KMS-11 (cell line): ENCODE data around the gene COL16A1.

ENCODE experiments used
- H2AFZ ChIP-seq: fragments of 200-600 bp; sonication (generic); 2 replicates; pipeline ENCODE4 v1.6.1; 2016; ENCODE audit warnings: antibody characterized with exemption, mixed run types, low read depth
- H3K27ac ChIP-seq: fragments of 200-600 bp; sonication (generic); 2 replicates; pipeline ENCODE4 v1.6.1; 2016; ENCODE audit warnings: mild to moderate bottlenecking, mixed run types
- H3K27me3 ChIP-seq: fragments of 200-600 bp; sonication (generic); 2 replicates; pipeline ENCODE4 v1.6.1; 2017; ENCODE audit warnings: mild to moderate bottlenecking, low read depth, mixed run types, moderate library complexity; ENCODE audit not compliant: insufficient read depth
- H3K36me3 ChIP-seq: fragments of 200-600 bp; sonication (generic); 2 replicates; pipeline ENCODE4 v1.6.1; 2017; ENCODE audit warnings: mild to moderate bottlenecking, mixed run types; ENCODE audit not compliant: insufficient read depth
- H3K4me1 ChIP-seq: fragments of 200-600 bp; sonication (generic); 2 replicates; pipeline ENCODE4 v1.6.1; 2016; ENCODE audit warnings: mild to moderate bottlenecking, low read depth, mixed run types; ENCODE audit not compliant: poor library complexity, severe bottlenecking
- H3K4me2 ChIP-seq: fragments of 200-600 bp; sonication (generic); 2 replicates; pipeline ENCODE4 v1.7.0; 2016; ENCODE audit warnings: mild to moderate bottlenecking, mixed run types
- H3K4me3 ChIP-seq: fragments of 200-600 bp; sonication (generic); IDR thresholded peaks from 2 replicates; pipeline ENCODE4 v1.6.1; 2017; ENCODE audit warnings: low read depth, low read length, mixed read lengths; ENCODE audit not compliant: insufficient read depth
- H3K79me2 ChIP-seq: fragments of 200-600 bp; sonication (generic); 2 replicates; pipeline ENCODE4 v1.6.1; 2016; ENCODE audit warnings: low read depth, mixed run types; ENCODE audit not compliant: insufficient read depth
- H3K9ac ChIP-seq: fragments of 200-600 bp; sonication (generic); 2 replicates; pipeline ENCODE4 v1.6.1; 2016; ENCODE audit warnings: mild to moderate bottlenecking, mixed run types
- H4K20me1 ChIP-seq: fragments of 200-600 bp; sonication (generic); 2 replicates; pipeline ENCODE4 v1.6.1; 2016; ENCODE audit warnings: mild to moderate bottlenecking, mixed run types; ENCODE audit not compliant: insufficient read depth
- CTCF ChIP-seq: fragments of 200-600 bp; sonication (generic); conservative IDR thresholded peaks from 2 replicates; pipeline ENCODE4 v1.6.1; 2017; ENCODE audit warnings: low read depth, mild to moderate bottlenecking, antibody characterized with exemption, low read length, moderate library complexity, mixed read lengths

The COL16A1 gene

GRCh38 chr1:31624731-31625514, 78.9 kb downstream of the COL16A1 start:
- TF ChIP-seq CTCF, result no peak
- no peaks in the 10 kb centered on the region for H3K36me3 ChIP-seq
- H3K27me3 ChIP-seq, result no peaks in the 10 kb centered on the region
- no peak overlapping the region for H3K9ac ChIP-seq
- no peaks in the 10 kb centered on the region for H3K79me2 ChIP-seq
- H3K4me3 ChIP-seq, result no peak overlapping the region
- H2AFZ ChIP-seq, result no peak overlapping the region
- no peaks in the 10 kb centered on the region for H4K20me1 ChIP-seq
- no peak overlapping the region for H3K27ac ChIP-seq
- no peaks in the 10 kb centered on the region for H3K4me1 ChIP-seq
- no peak overlapping the region for H3K4me2 ChIP-seq

GRCh38 chr1:31624309-31624708, 79.5 kb downstream of the COL16A1 start:
- H3K4me3 ChIP-seq, result no peak overlapping the region
- no peak overlapping the region for H3K27ac ChIP-seq
- H3K36me3 ChIP-seq, result no peaks in the 10 kb centered on the region
- no peak for TF ChIP-seq CTCF
- no peaks in the 10 kb centered on the region for H4K20me1 ChIP-seq
- H3K79me2 ChIP-seq, result no peaks in the 10 kb centered on the region
- H3K9ac ChIP-seq, result no peak overlapping the region
- H3K4me2 ChIP-seq, result no peak overlapping the region
- H3K4me1 ChIP-seq, result no peaks in the 10 kb centered on the region
- no peak overlapping the region for H2AFZ ChIP-seq
- no peaks in the 10 kb centered on the region for H3K27me3 ChIP-seq

GRCh38 chr1:31623365-31623764, 80.5 kb downstream of the COL16A1 start:
- Histone ChIP-seq H3K27me3 (peaks cover 6% of the 10 kb centered on the region; the same call in 1 of the 2 replicates), H3K4me3 (no peak overlapping the region), H4K20me1 (no peaks in the 10 kb centered on the region), H2AFZ (no peak overlapping the region), H3K4me1 (no peaks in the 10 kb centered on the region), H3K9ac (no peak overlapping the region), H3K36me3 (no peaks in the 10 kb centered on the region), H3K79me2 (no peaks in the 10 kb centered on the region), H3K27ac (no peak overlapping the region), H3K4me2 (no peak overlapping the region)
- TF ChIP-seq CTCF, result no peak

- no peaks in the 10 kb centered on the region for H4K20me1 ChIP-seq
- no peak overlapping the region for H3K9ac ChIP-seq
- no peak overlapping the region for H3K4me2 ChIP-seq
- no peak overlapping the region for H3K27ac ChIP-seq
- no peaks in the 10 kb centered on the region for H3K36me3 ChIP-seq
- no peaks in the 10 kb centered on the region for H3K79me2 ChIP-seq
- peaks cover 7% of the 10 kb centered on the region; the same call in 1 of the 2 replicates for H3K27me3 ChIP-seq
- H3K4me1 ChIP-seq, result no peaks in the 10 kb centered on the region
- H3K4me3 ChIP-seq, result no peak overlapping the region
- no peak for TF ChIP-seq CTCF
- no peak overlapping the region for H2AFZ ChIP-seq
Measured at GRCh38 chr1:31621847-31622730, 81.7 kb downstream of the COL16A1 start.
